GM13976 (cell line): Measurements from ENCODE around the gene MPC2.
A peak's percentile ranks its signal among the peaks of the same experiment; 100 is the strongest.

Experiments
- DNase-seq: peaks from one replicate; pipeline ENCODE4 v3.0.0; 2012; ENCODE audit warnings: low spot score
- CTCF ChIP-seq: IDR thresholded peaks from 2 replicates; pipeline ENCODE4 v1.5.1; 2012; ENCODE audit warnings: borderline replicate concordance, mild to moderate bottlenecking; ENCODE audit not compliant: insufficient read depth; ENCODE audit errors: extremely low read depth, missing control alignments, control extremely low read depth
- in situ Hi-C: fragments of 300-500 bp; cut with MboI; formaldehyde crosslinking; loops from one replicate; pipeline ENCODE4 v1.12.0; 2022; ENCODE audit warnings: low sequenced_read_pairs, mixed read lengths, inconsistent platforms; ENCODE audit not compliant: unreplicated experiment

Gene MPC2

DNA sequence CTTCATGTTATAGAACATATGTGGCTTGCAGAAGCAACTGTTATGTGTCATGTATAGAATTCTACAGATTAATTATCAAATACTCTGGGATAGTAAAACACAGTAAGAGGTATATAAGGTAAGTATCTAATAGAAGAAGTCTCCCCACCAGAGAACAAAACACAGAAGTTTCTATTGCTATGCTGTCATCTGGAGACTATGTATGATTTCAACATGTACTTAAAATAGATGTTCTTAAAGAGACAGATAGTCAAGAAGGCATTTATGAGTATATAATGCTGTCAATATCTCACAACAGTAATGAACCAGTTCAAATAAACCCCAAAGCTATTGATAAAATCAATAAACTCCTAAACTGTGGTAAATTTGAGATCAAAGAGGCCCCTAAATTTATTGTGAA lies 14.8 kb downstream of the MPC2 start:
- in situ Hi-C loops, result no loop called here
- no peak for TF ChIP-seq CTCF
- peak; percentile 48 for DNase-seq

DNA sequence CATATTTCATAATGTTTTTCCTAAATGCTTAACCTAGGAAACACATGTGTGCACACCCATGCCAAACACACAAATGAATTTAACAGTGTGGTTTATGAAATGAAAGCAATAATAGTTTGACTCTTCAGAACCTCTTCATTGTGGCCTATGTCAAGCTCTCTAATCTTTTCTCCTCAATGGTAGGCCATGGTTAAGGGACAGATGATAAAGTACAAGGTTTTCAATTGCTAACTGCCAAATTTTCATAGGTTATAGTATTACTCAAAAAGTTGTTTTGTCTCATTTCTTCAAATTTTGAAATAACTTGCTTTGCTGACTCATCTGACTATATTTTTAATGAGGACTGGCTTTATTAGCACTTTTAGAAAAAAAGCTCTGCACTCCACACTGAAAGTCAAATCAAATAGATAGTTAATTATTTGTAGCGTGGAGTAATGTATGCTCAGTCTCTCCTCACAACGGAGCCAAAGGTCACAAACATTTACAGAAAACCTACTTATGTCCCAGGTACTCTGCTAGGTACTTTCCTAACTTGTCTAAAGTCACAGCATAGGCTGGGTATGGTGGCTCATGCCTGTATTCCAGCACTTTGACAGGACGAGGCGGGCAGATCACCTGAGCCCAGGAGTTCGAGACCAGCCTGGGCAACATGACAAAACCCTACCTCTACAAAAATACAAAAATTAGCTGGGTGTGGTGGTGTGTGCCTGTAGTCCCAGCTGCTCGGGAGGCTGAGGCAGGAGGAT lies 19.9 kb downstream of the MPC2 start:
- in situ Hi-C loops, result no loop called here
- no peak for TF ChIP-seq CTCF
- DNase-seq, result no peak

DNA sequence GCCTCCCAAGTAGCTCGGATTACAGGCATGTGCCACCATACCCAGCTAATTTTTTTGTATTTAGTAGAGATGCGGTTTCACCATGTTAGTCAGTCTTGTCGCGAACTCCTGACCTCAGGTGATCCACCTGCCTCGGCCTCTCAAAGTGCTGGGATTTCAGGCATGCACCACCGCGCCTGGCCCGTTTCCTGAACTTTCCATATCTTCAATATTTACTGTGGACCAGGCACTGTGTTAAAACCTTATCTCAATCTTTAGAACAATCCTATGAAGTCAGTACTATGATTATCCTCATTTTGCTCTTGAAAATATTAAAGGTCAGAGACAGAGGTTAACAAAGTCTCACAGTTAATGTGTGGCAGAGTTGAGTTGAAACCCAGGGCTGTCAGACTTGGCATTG lies 21.3 kb downstream of the MPC2 start:
- no peak for TF ChIP-seq CTCF
- in situ Hi-C loops, result no loop called here
- DNase-seq, result no peak

- in situ Hi-C loops, result no loop called here
- no peak for DNase-seq
- TF ChIP-seq CTCF, result no peak
These were observed 22.9 kb downstream of the MPC2 start, which contains the start of gene ADCY10 for GRCh38 chr1:167913895-167914496. Gene ADCY10 (minus strand): TSS chr1:167914134. CDS start chr1:167905140, 8,994 bp downstream.

- no peak for DNase-seq
- TF ChIP-seq CTCF, result no peak
- in situ Hi-C loops, result no loop called here
These were observed 24.6 kb downstream of the MPC2 start for GRCh38 chr1:167912294-167912693.

DNA sequence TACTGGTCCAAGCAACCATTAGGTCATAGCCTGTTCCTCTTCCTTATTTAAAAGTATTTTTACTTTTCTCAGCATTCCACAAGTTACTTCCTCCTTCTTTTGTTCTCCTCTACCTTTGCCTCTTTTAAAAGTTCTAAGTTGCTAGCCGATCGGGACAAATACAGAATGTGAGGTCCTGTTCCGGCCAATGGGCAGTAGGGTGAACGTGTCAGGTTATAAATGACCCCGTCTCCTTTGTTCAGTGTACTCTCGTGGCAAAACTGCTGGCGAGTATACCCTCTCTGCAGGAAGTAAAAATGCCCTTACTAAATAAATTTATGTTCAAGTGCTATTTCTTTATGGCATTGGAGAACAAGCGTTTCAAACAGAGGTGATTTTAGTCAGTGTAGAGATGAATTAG lies 25.5 kb downstream of the MPC2 start:
- no peak for TF ChIP-seq CTCF
- DNase-seq, result no peak
- in situ Hi-C loops, result no loop called here
